Measurements from ENCODE around the gene USP33.

DNA sequence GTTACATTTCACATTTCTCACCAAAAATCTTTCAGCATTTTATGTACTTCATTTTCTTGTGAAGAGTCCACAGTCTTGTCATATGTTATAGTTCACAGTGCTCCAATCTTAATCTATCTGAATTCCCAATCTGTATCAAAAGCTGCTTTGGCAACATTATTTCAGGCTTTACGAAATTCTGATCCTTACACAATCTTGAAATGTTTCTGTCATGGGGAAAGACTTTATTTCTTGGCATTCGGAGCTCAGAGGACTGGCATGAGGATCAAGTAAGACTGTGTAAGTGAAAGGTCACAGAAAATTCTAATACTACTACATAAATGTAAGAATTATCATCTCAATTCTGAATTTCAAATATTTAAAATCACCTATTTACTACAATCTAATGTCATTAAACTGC lies 2.0 kb downstream of the USP33 start:
- TF ChIP-seq EZH2phosphoT487 (IDR thresholded peaks at IDR 0.05; ENCODE audit: borderline replicate concordance, low read depth, low read length) = no peak
- TF ChIP-seq, protein P1, sequence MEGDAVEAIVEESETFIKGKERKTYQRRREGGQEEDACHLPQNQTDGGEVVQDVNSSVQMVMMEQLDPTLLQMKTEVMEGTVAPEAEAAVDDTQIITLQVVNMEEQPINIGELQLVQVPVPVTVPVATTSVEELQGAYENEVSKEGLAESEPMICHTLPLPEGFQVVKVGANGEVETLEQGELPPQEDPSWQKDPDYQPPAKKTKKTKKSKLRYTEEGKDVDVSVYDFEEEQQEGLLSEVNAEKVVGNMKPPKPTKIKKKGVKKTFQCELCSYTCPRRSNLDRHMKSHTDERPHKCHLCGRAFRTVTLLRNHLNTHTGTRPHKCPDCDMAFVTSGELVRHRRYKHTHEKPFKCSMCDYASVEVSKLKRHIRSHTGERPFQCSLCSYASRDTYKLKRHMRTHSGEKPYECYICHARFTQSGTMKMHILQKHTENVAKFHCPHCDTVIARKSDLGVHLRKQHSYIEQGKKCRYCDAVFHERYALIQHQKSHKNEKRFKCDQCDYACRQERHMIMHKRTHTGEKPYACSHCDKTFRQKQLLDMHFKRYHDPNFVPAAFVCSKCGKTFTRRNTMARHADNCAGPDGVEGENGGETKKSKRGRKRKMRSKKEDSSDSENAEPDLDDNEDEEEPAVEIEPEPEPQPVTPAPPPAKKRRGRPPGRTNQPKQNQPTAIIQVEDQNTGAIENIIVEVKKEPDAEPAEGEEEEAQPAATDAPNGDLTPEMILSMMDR (conservative IDR thresholded peaks at IDR 0.05; ENCODE audit: low read length) = no peak

All from OCI-LY7 (cell line).